ENCODE data around the gene NFATC1. TPM values are rescaled to one million over a fixed set of nuclear protein-coding genes. Genes with fewer than 3 reads are reported as not detected.

NFATC1 gene
- total RNA-seq, 4 donors from 2014 or later, result 13.9 to 24.3 (median 16.7) TPM

DNA sequence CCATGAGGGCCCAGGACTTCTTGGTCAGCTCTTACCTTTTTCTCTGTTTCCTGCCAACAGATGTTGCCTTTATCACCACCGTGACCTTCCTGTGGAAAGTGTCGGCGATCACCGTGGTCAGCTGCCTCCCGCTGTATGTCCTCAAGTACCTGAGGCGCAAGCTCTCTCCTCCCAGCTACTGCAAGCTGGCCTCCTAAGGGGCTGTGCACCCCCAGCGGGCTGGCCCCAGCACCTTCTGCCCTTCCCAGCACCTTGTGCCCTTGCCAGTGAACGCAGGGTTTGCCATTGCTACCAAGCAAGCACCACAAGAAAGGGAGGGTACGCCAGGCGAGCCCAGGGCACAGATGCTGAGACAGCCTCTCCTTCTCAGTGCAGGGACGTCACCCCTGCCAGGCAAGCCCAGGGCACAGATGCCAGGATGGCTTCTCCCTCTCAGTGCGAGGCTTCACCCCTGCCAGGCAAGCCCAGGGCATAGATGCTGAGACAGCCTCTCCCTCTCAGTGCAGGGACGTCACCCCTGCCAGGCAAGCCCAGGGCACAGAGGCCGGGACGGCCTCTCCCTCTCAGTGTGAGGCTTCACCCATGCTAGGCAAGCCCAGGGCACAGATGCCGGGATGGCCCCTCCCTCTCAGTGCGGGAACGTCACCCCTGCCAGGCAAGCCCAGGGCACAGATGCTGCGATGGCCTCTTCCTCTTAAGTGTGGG, 18.4 kb upstream of the NFATC1 start:
- Histone ChIP-seq H3K36me3 (peaks cover 33% of the 10 kb centered on the region), H3K27ac (no peak overlapping the region), H3K4me3 (no peak overlapping the region), H3K9me3 (no peaks in the 10 kb centered on the region), H3K27me3 (no peaks in the 10 kb centered on the region), H3K4me1 (peaks cover 12% of the 10 kb centered on the region)
- 92% methylated on average over 15 of the region's 19 CpGs for WGBS
- TF ChIP-seq POLR2AphosphoS5 (IDR thresholded peaks at IDR 0.05) (no peak), EP300 (IDR thresholded peaks at IDR 0.05) (no peak), CTCF (IDR thresholded peaks at IDR 0.05) (no peak), POLR2A (IDR thresholded peaks at IDR 0.05) (no peak)
- peak in 1 of 2 donors; percentile 52 for DNase-seq (ENCODE audit: low spot score in 2 of 2)

- H3K27ac ChIP-seq, result no peak overlapping the region
- H3K27me3 ChIP-seq, result no peaks in the 10 kb centered on the region
- peaks cover 32% of the 10 kb centered on the region for H3K36me3 ChIP-seq
- H3K4me3 ChIP-seq, result no peak overlapping the region
- TF ChIP-seq CTCF (IDR thresholded peaks at IDR 0.05) (peak; percentile 96 to 98), POLR2AphosphoS5 (IDR thresholded peaks at IDR 0.05) (peak in 1 of 3 donors; percentile 54), EP300 (IDR thresholded peaks at IDR 0.05) (no peak)
- WGBS, result 68% methylated on average over 28 of the region's 48 CpGs
- DNase-seq (ENCODE audit: low spot score in 2 of 2), result peak in 1 of 2 donors; percentile 89
- peaks cover 12% of the 10 kb centered on the region for H3K4me1 ChIP-seq
- H3K9me3 ChIP-seq, result no peaks in the 10 kb centered on the region
Measured at GRCh38 chr18:79378536-79379250, 17.0 kb upstream of the NFATC1 start.

- WGBS, result 65% methylated on average over 22 of the region's 22 CpGs
Measured at GRCh38 chr18:79379251-79379905, 16.4 kb upstream of the NFATC1 start.

DNA sequence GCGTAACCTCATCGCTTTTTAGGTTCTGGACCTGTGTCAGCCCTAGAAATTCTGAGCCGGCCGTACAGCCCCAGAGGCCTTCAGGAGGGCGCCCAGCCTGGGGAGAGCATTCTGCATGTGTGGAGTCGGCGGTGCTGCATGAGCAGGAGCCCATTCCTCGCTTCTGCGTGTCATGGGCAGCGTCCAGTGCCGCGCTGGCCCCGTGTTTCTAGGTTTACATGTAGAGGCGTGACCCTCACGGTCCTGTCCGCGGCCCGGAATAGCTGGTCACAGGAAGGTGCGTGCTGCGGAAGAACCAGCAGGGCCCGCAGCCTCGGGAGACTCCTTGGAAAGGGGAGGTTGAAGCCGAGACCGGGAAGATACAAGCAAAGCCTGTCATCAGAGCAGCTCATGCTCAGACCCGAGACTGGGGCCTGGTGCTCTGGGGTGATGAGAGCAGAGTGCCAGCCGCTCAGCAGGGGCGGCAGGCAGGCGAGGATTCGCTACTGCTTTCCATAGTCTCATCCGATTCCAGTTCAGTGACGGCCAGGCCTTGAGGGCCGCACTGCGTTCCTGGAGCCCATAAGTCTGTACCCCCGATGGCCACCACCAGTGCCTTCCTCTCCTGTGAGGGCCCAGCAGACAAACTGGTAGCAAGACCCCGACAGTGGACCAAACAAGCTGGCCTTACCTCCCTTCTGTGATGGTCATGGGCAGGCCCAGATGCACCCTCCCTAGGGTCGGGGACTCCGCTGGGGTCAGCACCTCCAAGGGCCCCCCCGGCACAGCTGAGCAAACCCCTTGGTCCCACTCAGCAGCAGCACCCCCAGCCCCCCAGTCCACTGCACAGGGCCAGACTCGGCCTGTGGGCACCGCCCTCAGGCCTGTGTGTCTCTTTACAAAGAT, 15.6 kb upstream of the NFATC1 start:
- H3K9me3 ChIP-seq, result no peaks in the 10 kb centered on the region
- TF ChIP-seq CTCF (IDR thresholded peaks at IDR 0.05), result no peak
- TF ChIP-seq POLR2AphosphoS5 (IDR thresholded peaks at IDR 0.05), result no peak
- WGBS, result 95% methylated on average over 26 of the region's 40 CpGs
- peaks cover 7% of the 10 kb centered on the region for H3K27me3 ChIP-seq
- DNase-seq (ENCODE audit: low spot score in 2 of 2), result peak in 1 of 2 donors; percentile 68
- no peak overlapping the region for H3K4me3 ChIP-seq
- H3K4me1 ChIP-seq, result peaks cover 15% of the 10 kb centered on the region
- H3K27ac ChIP-seq, result no peak overlapping the region
- H3K36me3 ChIP-seq, result peaks cover 20% of the 10 kb centered on the region

More at GRCh38 chr18:79379251-79379905, 16.4 kb upstream of the NFATC1 start:
- peaks cover 26% of the 10 kb centered on the region for H3K36me3 ChIP-seq
- TF ChIP-seq POLR2A (IDR thresholded peaks at IDR 0.05) (no peak), POLR2AphosphoS5 (IDR thresholded peaks at IDR 0.05) (no peak), CTCF (IDR thresholded peaks at IDR 0.05) (no peak), EP300 (IDR thresholded peaks at IDR 0.05) (no peak)
- H3K4me3 ChIP-seq, result no peak overlapping the region
- H3K27ac ChIP-seq, result no peak overlapping the region
- H3K27me3 ChIP-seq, result peaks cover 4% of the 10 kb centered on the region
- DNase-seq (ENCODE audit: low spot score in 2 of 2), result peak in 1 of 2 donors; percentile 56
- peaks cover 12% of the 10 kb centered on the region for H3K4me1 ChIP-seq
- no peaks in the 10 kb centered on the region for H3K9me3 ChIP-seq

Data from suprapubic skin (tissue), 4 donors.